ENCODE data around the gene UVRAG.

- TF ChIP-seq CTCF (IDR thresholded peaks at IDR 0.05; ENCODE audit: low read depth, low read length, missing input control) (no peak), TAF1 (conservative IDR thresholded peaks at IDR 0.05) (no peak), MAX (IDR thresholded peaks at IDR 0.05) (no peak), YY1 (IDR thresholded peaks at IDR 0.05) (no peak), JUND (IDR thresholded peaks at IDR 0.05) (no peak), RXRA (IDR thresholded peaks at IDR 0.05) (no peak), ATF3 (IDR thresholded peaks at IDR 0.05) (no peak), REST (IDR thresholded peaks at IDR 0.05) (no peak), FOXA1 (IDR thresholded peaks at IDR 0.05) (no peak), SP1 (IDR thresholded peaks at IDR 0.05) (no peak), ZBTB33 (IDR thresholded peaks at IDR 0.05) (no peak)
Observed at GRCh38 chr11:75781296-75781695, 33.7 kb upstream of the UVRAG start.
